Activated CD8-positive, alpha-beta memory T cell treated with anti-CD3 and anti-CD28 coated beads for 1 hour (primary cell): ENCODE measurements around the gene RPL37A.

Experiments used
- DNase-seq, 2 donors: peaks; one replicate each; pipeline ENCODE4 v3.0.0-alpha.2; 2020; ENCODE audit warnings: low read depth in 1 of 2; ENCODE audit errors: extremely low read depth in 1 of 2

RPL37A gene

DNA sequence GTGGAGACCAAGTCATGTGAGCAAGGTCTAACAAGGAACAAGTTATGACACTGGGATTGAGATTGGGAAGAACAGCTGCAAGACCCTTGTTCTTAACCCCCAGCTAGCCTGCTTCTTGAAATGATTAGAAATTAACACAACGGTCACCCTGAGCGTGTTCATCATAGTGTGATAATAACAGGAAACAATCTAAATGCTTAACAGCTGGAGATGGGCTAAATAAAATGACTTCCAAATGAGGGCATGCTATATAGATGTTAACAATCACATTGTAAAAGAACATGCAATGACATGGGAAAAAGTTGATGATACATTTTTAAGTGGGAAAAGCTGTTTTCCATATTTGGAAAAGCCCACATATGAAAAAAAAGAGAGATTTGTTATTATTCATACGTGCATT lies 47.6 kb downstream of the RPL37A start:
- no peak for DNase-seq

DNA sequence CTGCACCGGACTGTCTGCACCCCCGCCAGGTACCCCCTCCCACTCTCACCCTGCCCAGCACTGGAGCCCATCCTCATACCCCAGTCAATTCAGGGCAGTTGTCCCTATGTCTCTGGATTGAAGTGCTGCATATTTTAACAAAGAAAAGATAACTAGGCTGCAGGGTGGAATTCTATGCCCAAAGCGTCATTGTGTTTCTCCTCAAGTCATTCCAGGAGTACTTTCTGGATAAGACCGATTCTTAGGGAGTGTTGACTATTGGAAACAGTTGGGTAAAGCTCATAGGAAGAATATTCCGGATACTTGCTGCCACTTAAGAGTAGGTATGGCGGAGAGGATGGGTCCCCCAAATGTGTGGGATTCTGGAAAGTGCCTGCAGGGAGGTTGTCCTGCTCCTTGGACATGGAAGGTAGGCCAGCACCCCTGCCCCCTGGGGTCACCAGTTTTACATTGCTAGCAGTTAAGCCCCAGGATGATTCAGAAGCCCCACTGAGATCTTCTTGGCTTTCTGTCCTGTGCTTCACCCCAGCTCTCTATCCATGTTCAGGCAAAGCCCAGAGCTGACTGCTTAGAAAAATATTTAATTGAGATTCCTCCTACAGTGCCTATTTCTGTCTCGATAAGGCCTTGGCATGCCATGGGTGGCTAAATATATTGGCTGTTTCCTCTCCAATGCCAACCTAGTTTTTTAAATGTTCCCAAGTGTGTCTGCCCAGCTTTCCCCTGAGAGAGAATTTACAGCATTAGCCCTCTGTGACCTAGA lies 48.2 kb downstream of the RPL37A start:
- no peak for DNase-seq

DNA sequence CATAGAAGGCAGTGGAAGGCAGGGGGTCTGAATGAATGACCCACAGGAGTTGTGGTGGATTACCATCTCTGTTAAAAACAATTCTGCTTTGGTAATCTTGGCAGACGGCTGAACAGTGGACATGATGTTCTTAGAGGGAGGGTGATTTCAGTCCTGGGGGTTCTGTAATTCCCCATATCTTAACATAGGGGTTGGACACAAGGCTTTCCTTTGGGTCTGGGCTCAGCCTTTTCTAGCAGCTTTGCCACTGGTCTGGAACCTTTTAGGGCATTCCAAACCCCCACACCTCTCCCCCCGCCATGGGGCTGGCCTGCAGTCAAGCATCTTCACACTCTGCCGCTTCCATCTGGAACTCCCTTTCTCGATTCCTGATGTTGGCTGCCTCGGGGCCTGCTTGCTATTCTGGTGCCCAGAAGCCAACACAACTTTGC lies 50.3 kb downstream of the RPL37A start:
- no peak for DNase-seq

DNA sequence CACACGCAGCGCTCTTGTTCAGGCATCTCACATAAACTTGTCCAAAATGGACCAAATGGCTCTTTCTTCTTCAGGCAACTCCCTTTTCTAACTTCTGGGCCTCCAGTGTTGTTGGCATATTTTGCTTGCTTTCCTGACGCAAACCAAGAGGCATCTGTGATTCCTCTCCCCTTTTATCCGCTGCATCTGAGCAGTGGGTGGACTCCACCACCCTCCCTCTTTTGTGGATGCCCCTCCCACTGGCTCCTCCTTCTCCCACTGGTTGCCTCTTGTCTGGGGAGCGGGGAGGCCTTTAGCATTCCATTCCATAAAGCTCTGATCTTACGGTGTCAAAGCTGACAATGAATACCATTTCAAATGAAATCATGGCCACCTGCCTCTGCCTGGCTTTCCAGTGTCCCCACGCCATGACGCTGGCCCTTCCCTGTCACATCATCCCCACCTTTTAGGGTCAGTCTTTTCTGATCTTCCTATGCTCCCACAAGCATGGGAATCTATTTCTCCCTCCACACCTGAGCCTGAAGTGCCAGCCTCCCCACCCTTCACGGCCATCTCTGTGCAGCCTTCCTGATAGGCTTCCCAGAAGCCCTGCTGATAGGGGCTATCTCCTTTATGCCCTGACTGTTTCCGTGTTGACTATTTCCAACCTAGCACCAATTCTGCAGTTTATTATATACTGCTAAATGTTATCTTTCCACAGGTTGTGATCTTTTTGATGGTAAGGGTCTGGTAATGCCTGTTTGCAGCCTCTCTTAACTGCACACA lies 51.5 kb downstream of the RPL37A start:
- no peak for DNase-seq

DNA sequence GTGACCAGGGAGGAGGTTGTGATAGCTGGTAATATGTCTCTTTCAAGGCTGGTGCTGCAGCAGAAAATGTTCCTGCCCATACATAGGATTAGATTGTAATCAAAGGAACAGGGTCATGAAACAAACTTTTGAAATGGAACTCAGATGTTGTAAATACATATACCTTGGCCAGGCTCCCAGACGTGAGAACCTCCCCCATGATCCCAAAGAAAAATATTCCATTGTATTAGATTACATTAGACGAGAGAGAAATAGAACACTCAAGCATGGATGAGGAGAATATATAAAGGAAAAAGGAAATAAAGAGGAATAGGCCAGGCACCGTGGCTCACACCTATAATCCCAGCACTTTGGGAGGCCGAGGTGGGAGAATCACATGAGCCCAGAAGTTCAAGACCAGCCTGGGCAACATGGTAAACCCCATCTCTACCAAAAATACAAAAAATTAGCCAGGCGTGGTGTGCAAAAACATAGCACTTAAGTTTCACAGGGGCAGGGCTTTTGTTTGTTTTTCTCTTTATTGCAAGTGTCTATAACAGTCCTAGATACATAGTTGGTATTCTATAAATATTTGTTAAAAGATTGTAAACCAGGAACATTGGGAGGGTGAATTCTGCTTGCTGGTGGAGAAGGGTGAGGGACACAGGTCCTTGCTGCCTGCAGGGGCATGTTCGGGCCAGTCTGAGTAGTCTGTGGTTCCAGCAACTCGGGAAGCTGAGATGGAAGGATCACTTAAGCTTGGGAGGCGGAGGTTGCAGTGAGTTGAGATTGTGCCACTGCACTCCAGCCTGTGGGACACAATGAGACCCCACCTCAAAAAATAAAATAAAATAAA lies 52.8 kb downstream of the RPL37A start:
- no peak for DNase-seq

DNA sequence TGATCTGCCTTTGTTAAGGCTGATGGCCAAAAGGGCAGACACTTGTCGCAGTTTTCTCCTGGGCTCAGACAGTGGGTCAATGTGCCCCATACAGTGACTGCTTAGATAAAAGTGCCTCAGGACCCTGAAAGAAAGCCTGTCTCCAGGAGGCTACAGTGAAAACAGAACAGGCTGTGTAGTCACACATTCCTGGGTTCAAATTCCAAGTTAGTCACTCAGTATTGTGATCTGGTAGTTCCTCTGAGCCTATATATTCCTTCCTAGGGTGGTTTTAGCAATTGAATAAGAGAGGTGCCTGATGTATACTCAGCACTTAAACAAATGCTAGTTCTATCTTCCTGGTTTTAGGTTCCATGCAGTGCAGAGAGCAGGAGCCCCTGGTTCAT lies 54.4 kb downstream of the RPL37A start:
- DNase-seq: no peak
